B cell (primary cell): ENCODE measurements around the gene DDA1.

Experiments
- CTCF ChIP-seq: fragments of 200-600 bp; IDR thresholded peaks from one replicate; pipeline ENCODE4 v1.8.0; 2022; ENCODE audit warnings: antibody characterized with exemption, mild to moderate bottlenecking
- EZH2 ChIP-seq: IDR thresholded peaks from 2 replicates; pipeline ENCODE4 v1.6.1; 2012; ENCODE audit warnings: borderline replicate concordance, low read depth, mild to moderate bottlenecking, moderate library complexity, low read length; ENCODE audit not compliant: insufficient read depth, poor library complexity, severe bottlenecking

GRCh38 chr19:17351815-17352435 is 42.6 kb downstream of the DDA1 start:
- TF ChIP-seq CTCF (no peak), EZH2 (no peak)
